Measurements from ENCODE around the gene FXYD2. TPM values are rescaled to one million over a fixed set of nuclear protein-coding genes. Genes with fewer than 3 reads are reported as not detected.

The FXYD2 gene
- total RNA-seq, 1 donor from 2014 or later: 1.1 TPM

DNA sequence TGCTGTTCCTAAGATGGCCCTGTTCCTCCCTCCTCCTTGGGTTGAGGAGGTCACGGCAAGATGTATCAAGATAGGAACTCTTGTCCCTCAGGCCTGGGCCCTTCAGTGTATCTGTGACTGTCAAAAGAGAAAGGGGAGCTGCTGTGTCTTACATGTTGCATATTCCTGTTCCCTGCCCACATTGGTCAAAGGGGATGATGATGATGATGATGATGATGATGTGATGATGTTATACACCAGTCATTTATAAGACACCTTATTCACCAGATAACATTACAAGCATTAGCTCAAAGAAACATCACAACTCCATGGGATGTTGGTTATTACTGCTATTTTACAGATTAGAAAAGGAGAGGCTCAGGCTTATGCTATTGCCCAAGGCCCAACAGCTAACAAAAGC, 38.2 kb upstream of the FXYD2 start:
- DNase-seq: no peak
- Mint-ChIP-seq H3K36me3 (ENCODE audit: low read depth) (no peaks in the 10 kb centered on the region), H3K4me3 (no peak overlapping the region), H3K9me3 (no peaks in the 10 kb centered on the region), H3K27me3 (peaks cover 18% of the 10 kb centered on the region), H3K27ac (no peak overlapping the region), H3K4me1 (peaks cover 4% of the 10 kb centered on the region)
- intact Hi-C loops (cut with micrococcal nuclease): no loop called here

DNA sequence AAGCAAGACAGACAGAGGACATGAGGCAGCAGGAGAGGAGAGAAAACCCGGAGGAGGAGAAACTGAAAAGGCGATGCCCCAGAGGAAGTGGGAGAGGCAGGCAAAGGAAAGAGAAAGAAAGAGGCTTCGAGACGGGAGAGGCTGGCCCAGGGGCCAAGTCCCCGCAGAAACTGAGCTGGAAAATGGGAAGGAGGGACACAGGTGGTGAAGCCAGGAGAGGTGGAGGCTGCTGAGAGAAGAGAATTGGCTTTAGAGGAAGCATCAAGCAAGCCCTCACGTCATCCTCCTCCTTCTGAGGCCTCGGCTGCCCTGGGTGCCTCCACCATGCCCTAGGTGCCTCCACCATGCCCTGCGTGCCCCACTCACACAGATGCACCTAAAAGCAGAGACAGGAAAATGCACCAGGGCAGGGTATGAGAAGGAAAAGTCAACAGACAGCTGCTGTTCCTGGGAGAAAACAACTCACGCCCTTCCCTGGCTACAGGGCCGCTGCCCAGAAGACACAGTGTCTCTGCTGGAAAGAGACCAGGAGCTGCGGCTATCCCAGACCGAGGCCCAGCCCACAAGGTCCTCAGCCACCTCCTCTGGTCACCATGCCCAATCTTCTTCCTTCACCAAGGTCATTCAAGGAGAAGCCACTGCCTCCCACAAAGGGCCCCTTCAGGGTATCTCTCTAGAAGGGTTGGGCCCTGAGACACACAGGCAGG, 37.6 kb upstream of the FXYD2 start:
- H3K9me3 Mint-ChIP-seq: no peaks in the 10 kb centered on the region
- DNase-seq: no peak
- no peak overlapping the region for H3K4me3 Mint-ChIP-seq
- peaks cover 18% of the 10 kb centered on the region for H3K27me3 Mint-ChIP-seq
- intact Hi-C loops (cut with micrococcal nuclease): no loop called here
- no peaks in the 10 kb centered on the region for H3K36me3 Mint-ChIP-seq (ENCODE audit: low read depth)
- H3K27ac Mint-ChIP-seq: no peak overlapping the region
- H3K4me1 Mint-ChIP-seq: peaks cover 4% of the 10 kb centered on the region

DNA sequence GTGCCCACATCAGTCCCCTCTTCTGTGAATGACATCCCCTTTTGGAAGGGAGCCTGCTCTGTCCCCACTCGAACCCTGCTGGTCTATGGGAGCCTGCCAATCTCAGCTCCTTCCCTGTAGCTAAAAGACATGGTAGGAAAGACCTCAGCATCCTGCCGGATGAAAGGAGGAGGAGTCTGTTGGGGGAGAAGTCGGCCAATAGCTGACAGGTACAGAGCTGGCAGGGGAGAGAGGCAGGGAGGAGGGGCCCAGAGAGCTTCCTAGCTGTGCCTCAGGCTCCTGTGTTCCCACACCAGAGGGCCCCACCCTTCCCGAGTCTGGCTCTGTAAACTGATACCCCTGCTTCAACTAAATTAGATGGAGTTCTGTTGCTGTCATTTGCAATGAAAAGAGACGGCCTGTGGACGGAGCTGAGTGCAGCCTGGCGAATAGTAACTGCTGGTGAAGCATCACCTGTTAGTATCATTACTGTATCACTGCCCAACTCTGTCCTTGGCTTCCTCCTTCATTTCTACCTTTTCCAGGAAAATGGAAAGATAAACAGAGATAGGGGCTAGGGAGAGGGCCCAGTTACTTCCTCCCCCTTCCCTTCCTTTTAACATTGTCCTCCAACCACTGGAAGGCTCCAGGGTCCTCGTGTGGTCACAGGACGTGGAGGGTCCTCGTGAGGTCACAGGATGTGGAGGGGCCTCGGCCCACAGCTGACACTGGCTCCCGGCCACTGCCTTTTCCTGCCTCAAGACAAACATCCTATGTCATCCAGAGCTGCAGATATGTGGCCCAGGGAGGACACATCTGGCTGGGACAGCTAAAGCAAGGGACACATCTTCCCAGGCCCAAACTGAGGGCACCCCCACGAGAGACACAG, 36.8 kb upstream of the FXYD2 start:
- Mint-ChIP-seq H3K36me3 (ENCODE audit: low read depth) (no peaks in the 10 kb centered on the region), H3K4me1 (peaks cover 4% of the 10 kb centered on the region), H3K27ac (no peak overlapping the region), H3K4me3 (no peak overlapping the region), H3K9me3 (no peaks in the 10 kb centered on the region), H3K27me3 (peaks cover 21% of the 10 kb centered on the region)
- intact Hi-C loops (cut with micrococcal nuclease): no loop called here
- DNase-seq: no peak

DNA sequence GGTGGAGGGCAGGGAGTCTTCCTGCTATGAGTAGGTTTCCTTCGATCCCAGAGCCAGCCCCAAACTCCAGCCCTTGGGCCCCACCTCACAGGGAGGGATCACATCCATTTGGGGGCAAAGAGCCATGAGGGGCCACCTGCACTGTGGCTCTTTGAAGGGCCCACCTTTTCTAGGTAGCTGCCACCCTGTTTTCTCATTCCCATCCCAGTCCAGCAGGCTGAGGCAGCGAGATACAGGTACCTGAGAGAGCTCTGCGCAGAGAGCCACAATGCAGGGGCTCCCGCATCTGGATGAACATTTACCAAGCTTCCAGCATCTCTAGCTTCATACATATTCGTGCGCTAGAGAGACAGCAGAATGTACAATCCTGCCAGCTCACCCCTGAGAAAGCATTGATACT, 35.6 kb upstream of the FXYD2 start:
- H3K4me3 Mint-ChIP-seq: no peak overlapping the region
- H3K27ac Mint-ChIP-seq: no peak overlapping the region
- H3K27me3 Mint-ChIP-seq: peaks cover 21% of the 10 kb centered on the region
- DNase-seq: no peak
- H3K9me3 Mint-ChIP-seq: no peaks in the 10 kb centered on the region
- intact Hi-C loops (cut with micrococcal nuclease): no loop called here
- peaks cover 4% of the 10 kb centered on the region for H3K4me1 Mint-ChIP-seq
- H3K36me3 Mint-ChIP-seq (ENCODE audit: low read depth): no peaks in the 10 kb centered on the region

DNA sequence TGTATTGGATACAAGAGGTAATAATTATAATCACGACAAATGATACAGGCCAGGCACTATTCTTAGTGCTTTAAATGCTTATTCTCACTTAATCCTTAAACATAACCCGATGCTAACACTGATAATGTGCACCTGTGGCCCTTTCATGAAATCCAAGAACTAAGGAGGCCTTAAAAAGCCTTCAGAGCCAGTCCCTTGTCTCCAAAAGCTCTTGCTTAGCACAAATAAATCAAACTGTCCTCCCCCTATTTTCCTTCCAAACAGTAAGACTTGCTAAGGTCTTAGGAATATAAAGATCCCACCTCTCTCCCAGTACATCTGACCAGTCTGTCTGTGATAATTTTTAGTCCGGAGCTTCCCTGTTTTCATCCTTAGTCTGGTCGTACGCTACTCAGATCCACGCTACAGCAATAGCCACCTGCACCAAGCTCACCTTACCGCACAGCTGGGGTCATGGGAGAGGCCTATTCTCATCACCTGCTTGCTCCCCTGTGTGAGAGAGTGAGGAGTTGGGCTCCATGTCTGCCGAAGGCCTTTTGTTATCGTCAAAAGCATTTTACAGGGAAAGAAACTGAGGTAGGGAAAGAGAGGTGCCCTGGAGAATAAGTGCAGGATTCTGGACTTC, 35.1 kb upstream of the FXYD2 start:
- no peaks in the 10 kb centered on the region for H3K36me3 Mint-ChIP-seq (ENCODE audit: low read depth)
- intact Hi-C loops (cut with micrococcal nuclease): no loop called here
- H3K27me3 Mint-ChIP-seq: peaks cover 18% of the 10 kb centered on the region
- H3K4me3 Mint-ChIP-seq: no peak overlapping the region
- H3K4me1 Mint-ChIP-seq: peaks cover 4% of the 10 kb centered on the region
- no peak for DNase-seq
- H3K27ac Mint-ChIP-seq: no peak overlapping the region
- H3K9me3 Mint-ChIP-seq: no peaks in the 10 kb centered on the region

DNA sequence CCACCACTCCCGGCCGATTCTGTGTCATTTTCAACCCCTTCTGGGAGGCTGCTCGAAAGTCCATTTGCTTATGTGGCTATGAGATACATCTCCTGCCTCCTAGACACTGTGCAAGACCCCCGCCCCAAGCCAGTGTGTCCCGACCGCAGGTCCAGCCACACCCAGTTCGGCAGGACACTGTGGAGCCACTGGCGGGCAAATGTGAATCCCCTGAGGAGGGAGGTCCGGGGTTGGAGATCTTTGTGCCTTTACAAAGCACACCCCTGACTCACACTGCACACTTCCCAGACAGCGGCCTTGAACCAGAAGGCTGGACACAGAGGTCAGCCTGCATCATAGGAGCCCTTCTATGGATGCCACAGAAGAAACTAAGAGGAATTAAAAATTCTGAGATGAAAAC, 34.5 kb upstream of the FXYD2 start:
- no peak for DNase-seq
- no peaks in the 10 kb centered on the region for H3K9me3 Mint-ChIP-seq
- intact Hi-C loops (cut with micrococcal nuclease): no loop called here
- H3K27ac Mint-ChIP-seq: no peak overlapping the region
- H3K36me3 Mint-ChIP-seq (ENCODE audit: low read depth): no peaks in the 10 kb centered on the region
- peaks cover 15% of the 10 kb centered on the region for H3K27me3 Mint-ChIP-seq
- H3K4me3 Mint-ChIP-seq: no peak overlapping the region
- H3K4me1 Mint-ChIP-seq: peaks cover 4% of the 10 kb centered on the region

DNA sequence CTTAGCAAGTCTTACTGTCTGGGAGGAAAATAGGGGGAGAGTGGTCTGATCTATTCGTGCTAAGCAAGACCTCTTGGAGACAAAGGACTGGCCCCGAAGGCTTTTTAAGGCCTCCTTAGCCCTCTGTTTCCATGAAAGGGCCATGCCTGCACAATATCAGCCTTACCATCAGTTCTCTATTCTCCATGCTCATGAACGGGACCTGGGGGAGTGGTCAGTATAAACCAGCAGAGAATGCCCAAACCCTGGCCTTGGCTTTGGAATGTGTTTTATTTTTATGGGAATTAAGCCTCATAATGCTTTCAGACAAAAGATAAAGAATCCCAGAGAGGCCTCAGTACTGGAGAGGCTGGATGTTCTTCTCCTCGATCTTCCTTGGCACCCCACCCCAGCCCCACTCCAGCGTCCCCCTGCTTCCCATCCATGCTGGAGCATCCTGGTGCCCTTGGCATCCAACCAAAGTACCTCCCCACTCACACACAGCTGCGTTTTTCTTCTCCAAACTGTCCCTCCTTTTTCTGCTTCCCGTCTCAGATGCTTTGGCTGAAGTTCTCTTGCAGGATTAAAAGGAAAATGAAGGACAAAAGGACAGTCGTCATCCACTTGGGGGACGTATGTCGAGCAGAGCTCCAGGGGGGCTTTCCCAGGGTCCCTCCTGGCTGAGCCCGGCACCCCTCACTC, 33.3 kb upstream of the FXYD2 start:
- Mint-ChIP-seq H3K4me3 (no peak overlapping the region), H3K27me3 (peaks cover 9% of the 10 kb centered on the region), H3K4me1 (peaks cover 4% of the 10 kb centered on the region), H3K27ac (no peak overlapping the region), H3K36me3 (ENCODE audit: low read depth) (no peaks in the 10 kb centered on the region), H3K9me3 (no peaks in the 10 kb centered on the region)
- DNase-seq: no peak
- intact Hi-C loops (cut with micrococcal nuclease): no loop called here

DNA sequence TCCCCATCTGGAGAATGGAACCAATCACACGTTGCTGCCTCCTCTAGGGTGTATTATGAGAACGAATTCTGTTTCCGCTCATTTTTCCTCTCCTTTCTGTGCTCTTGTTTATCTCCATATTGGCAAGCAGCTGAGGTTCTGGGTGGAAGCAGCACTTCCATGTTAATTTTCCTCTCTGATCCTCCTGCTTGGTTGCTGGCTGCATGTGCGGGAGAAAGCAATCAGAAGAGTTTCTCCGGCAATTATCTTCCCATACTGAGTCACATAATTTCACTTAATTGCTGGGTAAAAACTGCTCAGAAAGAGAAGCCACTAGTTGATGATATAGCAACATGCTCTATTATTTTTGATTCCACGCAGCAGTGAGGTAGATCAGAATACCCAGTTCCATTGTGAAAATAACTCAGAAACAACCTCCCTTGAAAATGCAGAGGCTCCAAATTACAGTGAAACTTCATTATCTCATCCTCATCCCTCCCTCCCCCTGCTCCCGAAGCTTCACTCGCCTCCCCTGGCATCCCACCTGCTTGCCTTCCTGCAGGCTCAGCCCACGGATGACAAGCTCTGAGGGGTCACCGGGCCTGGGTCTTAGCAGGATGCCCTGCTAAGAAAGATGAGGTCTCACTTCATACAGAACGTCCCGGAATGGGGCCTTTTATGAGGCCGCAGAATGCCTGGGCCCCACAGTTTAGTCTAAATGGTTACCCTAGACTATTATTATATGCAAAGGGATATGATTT, 31.5 kb upstream of the FXYD2 start:
- Mint-ChIP-seq H3K4me3 (no peak overlapping the region), H3K9me3 (peaks cover 5% of the 10 kb centered on the region), H3K27ac (no peak overlapping the region), H3K36me3 (ENCODE audit: low read depth) (no peaks in the 10 kb centered on the region), H3K4me1 (peaks cover 6% of the 10 kb centered on the region), H3K27me3 (peaks cover 19% of the 10 kb centered on the region)
- DNase-seq: no peak
- intact Hi-C loops (cut with micrococcal nuclease): no loop called here

DNA sequence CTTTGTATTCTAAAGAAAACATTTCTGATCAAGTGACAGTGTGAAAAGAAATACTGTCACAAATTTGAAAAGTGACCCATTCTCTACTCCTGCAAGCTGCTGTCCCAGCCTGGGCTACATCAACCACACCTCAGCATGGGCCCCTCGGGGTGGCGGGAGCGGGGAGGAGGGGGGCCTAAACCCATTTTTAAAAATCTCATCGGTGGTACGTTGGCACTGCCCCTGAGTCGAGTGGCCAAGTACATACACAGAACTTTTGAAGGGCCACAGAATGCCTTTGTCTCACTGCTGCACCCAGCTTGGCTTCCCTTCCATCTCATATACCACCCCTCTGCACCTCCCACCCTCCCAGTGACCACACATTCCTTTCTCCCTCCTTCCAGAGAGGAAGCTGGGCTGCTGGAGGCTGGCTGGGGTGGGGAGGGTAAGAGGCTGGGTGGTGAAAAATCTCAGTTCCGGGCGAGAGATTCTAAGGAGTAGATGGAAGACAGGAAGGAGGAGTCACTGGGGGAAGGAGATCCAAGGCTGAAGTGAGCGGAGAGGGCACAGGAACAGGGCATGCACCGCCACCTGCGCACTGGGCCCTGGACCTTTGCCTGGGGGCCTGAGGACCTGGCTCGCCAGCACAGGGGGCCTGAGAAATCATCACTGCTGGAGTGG, 30.8 kb upstream of the FXYD2 start:
- Mint-ChIP-seq H3K4me3 (no peak overlapping the region), H3K4me1 (peaks cover 6% of the 10 kb centered on the region), H3K27ac (no peak overlapping the region)

DNA sequence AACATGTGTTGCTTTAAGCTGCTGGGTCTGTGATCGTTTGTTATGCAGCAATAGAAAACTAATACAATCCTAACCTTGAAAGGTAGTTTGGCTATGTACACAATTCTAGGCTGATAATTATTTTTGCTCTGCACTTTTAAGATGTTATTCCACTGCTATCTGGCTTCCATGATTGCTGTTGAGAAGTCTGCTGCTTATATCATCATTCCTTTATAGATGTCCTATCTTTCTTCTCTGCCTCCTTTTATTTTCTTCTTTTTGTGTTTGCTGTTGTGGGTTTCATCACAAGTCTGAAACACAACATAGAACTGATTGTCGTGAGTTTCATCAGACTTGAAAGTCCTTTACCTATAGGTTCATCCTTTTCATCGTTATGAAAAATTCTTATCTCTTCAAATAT, 27.8 kb upstream of the FXYD2 start:
- intact Hi-C loops (cut with micrococcal nuclease): loop anchor here (5.0 kb wide), 1 partner anchor 45 kb away; no protein-coding TSS in a partner anchor

More for the DNA sequence above, 30.8 kb upstream of the FXYD2 start:
- no peak for DNase-seq
- intact Hi-C loops (cut with micrococcal nuclease): no loop called here
- H3K27me3 Mint-ChIP-seq: peaks cover 20% of the 10 kb centered on the region
- peaks cover 5% of the 10 kb centered on the region for H3K9me3 Mint-ChIP-seq
- H3K36me3 Mint-ChIP-seq (ENCODE audit: low read depth): no peaks in the 10 kb centered on the region

DNA sequence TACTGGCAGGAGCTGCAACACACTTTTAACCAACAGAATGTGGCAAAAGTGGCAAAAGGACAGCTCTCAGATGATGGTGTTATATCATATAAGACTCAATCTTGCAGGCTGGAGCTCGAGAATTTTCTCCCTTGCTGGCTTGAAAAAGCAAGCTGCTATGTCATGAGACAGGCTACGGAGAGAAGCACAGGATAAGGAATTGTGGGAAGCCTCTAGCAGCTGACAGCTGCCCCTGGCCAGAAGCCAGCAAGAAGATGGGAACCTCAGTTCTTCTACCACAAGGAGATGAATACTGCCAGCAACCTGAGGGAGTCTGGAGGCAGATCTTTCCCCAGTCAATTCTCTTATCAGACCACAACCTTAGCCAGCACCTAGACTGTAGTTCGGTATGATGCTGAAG, 27.3 kb upstream of the FXYD2 start:
- Mint-ChIP-seq H3K27ac (no peak overlapping the region), H3K4me1 (peaks cover 8% of the 10 kb centered on the region), H3K27me3 (peaks cover 27% of the 10 kb centered on the region), H3K36me3 (ENCODE audit: low read depth) (no peaks in the 10 kb centered on the region), H3K4me3 (no peak overlapping the region), H3K9me3 (peaks cover 5% of the 10 kb centered on the region)
- DNase-seq: no peak
- intact Hi-C loops (cut with micrococcal nuclease): loop anchor here (5.0 kb wide), 1 partner anchor 45 kb away; no protein-coding TSS in a partner anchor

More for the DNA sequence above, 27.8 kb upstream of the FXYD2 start:
- Mint-ChIP-seq H3K4me3 (no peak overlapping the region), H3K9me3 (peaks cover 5% of the 10 kb centered on the region), H3K36me3 (ENCODE audit: low read depth) (no peaks in the 10 kb centered on the region), H3K27ac (no peak overlapping the region), H3K27me3 (peaks cover 26% of the 10 kb centered on the region), H3K4me1 (peaks cover 8% of the 10 kb centered on the region)
- no peak for DNase-seq

DNA sequence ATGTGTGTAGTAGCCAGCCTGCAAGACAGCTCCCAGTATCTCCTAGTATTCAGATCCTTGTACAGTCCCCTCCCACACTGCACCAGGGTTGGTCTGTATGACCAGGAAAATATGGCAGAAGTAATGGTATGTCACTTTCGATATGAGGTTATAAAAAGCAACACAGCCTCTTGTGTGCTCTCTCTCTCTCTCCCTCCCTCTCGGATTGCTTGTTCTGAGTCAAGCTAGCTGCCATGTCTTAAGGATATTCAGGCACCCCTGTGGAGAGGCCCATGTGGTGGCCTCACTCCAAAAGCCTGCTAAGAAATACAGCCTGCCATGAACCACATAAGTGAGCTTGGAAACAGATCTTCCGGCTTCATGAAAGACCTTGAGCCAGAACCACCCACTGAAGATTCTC, 26.6 kb upstream of the FXYD2 start:
- H3K27me3 Mint-ChIP-seq: peaks cover 30% of the 10 kb centered on the region
- H3K4me3 Mint-ChIP-seq: no peak overlapping the region
- H3K27ac Mint-ChIP-seq: no peak overlapping the region
- no peak for DNase-seq
- H3K4me1 Mint-ChIP-seq: peaks cover 8% of the 10 kb centered on the region
- intact Hi-C loops (cut with micrococcal nuclease): loop anchor here (5.0 kb wide), 1 partner anchor 46 kb away; no protein-coding TSS in a partner anchor
- peaks cover 5% of the 10 kb centered on the region for H3K9me3 Mint-ChIP-seq
- H3K36me3 Mint-ChIP-seq (ENCODE audit: low read depth): no peaks in the 10 kb centered on the region
